ENCODE data around the gene PHACTR1.
"Not testable (repeated sequence)": the region's sequence is repeated elsewhere in the genome, so short reads cannot be mapped to it uniquely, and the experiment has no call there.

The PHACTR1 gene

DNA sequence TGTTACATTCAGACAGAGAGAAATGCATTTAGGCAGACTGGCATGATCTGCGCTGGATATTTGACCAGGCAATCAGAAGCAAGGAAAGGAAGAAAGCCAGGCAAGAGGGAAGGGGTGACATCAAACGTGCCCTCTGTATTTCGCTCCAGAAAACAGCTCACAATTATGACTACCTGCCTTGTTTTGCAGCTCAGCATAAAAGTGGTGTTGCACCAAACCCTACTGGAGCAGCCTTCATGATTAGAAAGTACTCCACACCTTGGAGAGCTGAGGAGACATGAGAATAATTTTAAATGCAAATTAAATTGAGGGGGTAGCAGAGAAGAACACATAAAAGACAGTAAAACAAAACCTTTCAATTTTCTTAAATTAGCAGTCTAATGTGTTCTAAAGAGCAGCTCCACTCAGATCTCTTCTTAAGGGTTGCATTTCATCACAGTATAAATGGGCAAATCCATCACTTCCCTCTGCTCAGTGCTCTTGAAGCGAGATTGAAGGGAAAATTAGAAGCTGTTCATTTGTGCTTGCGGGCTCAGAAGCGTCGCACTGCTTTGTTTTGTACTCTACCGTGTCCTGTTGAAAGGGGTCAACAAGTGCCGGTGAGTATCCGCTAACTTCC is at the start of gene PHACTR1:
TSS of gene PHACTR1 (plus strand) at position 470 of the 619 bp plus-strand sequence.
- no peak for FAIRE-seq
- no peak for DNase-seq (ENCODE audit: low spot score)

DNA sequence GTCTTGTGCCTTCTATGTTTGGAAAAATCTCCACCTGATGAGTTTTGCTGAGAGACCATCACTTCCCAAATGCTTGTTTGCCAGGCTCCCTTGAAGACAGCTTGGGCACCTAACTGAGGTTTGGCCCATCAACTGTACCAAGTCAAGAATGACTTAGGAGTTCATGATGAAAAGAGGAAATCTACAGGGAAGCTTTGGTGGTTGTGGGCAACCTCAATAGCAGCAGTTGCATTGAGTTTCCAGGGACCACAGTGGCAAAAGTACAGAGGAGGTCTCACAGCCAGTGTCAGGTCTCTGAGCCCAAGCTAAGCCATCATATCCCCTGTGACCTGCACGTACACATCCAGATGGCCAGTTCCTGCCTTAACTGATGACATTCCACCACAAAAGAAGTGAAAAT is 49.7 kb upstream of the PHACTR1 start:
- FAIRE-seq (no peak), DNase-seq (ENCODE audit: low spot score) (no peak)

DNA sequence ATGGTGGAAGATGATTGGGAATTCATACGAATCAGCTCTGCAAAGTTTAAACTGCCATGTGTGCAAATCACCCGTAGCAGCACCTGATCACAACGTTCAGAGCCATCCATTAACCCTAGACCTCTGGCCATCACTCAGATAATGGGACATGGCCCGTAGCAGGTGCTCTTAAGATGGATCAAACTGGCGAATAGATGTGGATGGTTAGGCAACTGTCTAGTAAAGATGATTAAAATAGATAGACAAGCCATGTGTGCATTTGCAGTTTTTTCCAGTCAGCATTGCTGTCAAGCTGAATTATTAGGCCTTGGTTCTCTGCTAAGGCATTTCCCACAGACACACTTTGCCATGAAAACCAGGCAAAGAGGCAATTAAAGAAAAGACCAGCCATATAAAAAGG is 40.6 kb upstream of the PHACTR1 start:
- no peak for DNase-seq (ENCODE audit: low spot score)
- no peak for FAIRE-seq

DNA sequence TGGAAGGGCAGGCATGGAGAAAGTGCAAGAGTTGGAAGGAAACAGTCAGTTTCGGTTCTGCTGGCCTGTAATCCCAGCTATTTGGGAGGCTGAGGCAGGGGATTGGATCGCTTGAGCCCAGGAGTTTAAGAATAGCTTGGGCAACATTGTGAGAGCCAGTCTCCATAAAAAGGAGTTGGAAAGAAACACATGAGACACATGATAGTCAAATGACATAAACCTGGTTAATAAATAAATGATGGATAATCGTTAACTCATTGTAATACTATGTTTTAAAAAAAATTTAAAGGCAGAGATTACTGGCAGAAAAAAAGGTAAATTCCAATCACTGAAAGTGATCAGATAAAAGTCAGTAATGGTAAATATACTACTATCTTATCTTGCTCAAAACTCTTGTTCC is 37.2 kb upstream of the PHACTR1 start:
- FAIRE-seq (no peak), DNase-seq (ENCODE audit: low spot score) (no peak)

DNA sequence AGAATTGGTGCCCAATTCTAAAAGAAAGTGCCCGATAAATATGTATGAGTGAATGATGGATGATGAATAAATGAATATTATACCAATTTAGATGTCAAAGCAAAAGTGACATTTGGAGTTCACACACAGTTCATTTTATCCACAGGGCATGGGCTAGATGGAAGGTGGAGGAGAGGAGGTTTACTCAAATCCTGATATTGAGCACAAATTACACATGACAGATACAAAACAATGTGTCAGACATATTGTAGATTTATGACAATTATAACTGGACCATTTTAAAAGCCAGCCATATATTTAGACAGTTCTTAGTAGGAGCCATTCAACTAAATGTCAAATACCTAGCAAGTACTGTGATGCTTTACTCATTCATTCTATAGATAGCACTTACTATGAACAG is 23.4 kb upstream of the PHACTR1 start:
- FAIRE-seq (no peak), DNase-seq (ENCODE audit: low spot score) (no peak)

DNA sequence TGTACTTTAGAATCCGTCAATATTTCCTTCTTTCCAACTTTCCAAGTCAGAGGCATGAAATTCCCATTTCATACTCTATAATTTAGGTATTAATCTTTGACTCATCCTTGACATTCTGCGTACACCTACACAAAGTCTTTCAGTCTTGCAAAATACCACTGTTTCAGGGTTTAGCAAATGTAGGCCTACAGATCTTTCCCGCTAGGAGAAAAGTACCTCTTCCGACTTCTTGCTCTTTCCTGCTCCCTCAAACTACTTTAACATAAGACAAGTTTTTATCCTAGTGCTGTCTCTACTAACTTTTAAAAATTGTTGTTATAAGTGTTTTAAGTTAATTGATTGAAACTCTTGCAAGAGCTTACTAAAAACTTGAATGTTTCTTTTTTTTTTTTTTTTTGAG is 18.3 kb upstream of the PHACTR1 start:
- no peak for DNase-seq (ENCODE audit: low spot score)
- FAIRE-seq = no peak

DNA sequence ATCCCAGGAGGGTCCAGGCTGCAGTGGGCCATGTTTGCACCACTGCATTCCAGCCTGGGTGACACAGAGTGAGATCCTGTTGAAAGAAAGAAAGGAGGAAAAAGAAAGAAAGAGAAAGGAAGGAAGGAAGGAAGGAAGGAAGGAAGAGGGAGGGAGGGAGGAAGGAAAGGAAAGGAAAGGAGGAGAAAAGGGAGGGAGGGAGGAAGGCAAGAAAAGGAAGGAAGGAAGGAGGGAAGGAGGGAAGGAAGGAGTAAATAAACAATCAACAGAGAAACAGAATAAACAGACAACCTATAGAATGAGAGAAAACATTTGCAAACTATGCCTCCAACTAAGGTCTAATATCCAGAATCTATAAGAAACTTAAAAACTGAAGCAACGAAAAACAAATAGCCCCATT is 11.6 kb upstream of the PHACTR1 start:
- no peak for DNase-seq (ENCODE audit: low spot score)
- FAIRE-seq = no peak

DNA sequence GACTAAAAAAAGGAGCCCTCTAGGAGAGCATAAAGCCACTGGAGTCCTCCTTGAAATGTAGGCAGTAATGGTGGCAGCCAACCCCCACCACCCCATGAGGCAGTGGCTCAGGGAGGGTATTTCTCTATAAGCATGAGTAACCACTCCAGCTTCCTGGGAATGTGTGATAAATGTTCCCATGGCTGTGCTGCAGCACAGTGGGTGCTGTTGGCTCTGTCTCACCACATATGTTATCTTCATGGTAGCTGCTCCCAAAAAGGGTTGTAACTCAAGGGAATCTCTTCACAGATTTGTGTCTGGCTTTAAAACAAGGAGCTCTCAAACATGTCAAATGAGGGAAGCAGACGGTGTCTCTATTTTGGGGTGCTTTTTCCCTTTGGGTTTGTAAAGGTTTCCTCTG is 7.5 kb upstream of the PHACTR1 start:
- DNase-seq (ENCODE audit: low spot score) = peak; percentile 55
- FAIRE-seq = no peak

DNA sequence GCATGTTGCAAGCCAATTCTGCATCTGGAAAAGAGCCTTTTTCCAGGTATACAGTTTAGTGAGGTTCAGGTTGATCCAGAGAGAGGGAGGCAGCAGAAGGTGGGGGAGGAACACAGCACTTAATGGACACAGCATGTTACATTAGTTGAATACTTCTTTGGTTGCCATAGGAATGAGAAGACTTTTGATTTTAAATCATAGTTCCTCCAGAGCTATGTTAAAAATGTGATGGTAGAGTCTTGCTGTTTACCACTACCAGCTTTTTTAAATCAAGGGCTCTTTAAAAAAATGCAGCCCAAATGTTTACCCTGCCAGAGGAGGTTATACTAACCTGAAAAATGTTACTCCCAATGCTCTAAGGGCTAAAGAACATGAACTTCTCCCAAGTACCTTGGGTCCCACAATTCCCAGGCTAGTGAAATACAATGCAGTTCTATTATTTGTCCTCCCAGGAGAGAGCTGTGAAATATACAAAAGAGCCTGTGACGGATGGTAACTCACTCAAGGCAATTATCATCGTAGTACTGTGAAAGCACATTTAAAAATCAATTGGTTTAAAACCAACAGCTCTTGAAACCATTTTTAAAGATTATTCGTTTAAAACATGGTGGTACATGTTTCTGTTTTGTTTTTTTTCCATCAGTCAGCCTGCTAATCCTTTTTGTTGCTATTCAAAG is 6.9 kb upstream of the PHACTR1 start:
- DNase-seq (ENCODE audit: low spot score) = no peak
- no peak for FAIRE-seq

DNA sequence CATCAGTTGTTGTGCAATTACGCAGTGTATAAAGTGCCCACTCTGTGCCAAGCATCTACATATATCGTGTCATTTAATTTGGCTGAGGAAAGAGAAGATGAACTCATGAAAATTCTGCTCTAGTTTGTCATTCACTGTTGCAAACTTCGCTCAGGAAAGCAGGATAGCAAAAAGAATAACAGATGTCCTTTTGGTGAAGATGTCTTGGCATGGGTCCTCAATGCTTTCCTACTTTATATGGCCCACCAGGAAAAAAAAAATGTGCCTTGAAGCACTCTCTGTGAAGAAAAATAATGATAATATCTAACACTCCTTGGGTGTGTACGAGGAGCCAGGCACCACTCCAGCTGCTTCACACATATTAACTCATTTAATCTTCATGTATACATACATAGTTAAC is 5.6 kb upstream of the PHACTR1 start:
- FAIRE-seq = no peak
- no peak for DNase-seq (ENCODE audit: low spot score)

DNA sequence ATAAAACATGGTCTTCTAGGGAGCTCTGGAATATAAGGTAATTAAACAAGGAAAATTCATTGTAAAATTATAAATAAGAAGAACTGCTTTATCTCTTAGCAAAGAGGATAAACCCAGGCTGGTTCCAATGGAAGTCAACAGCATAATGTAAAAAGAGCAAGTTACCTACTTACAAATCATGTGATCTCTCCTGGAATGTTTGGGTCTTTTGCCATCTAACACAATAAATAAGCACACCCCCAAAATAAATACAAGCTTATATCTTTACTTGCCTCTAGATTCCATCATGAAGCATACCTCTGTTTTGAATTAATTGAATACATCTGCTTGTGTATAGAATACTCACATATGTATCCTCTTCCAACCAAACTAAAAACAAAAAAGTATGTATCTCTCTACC is 2.5 kb upstream of the PHACTR1 start:
- FAIRE-seq (no peak), DNase-seq (ENCODE audit: low spot score) (no peak)

DNA sequence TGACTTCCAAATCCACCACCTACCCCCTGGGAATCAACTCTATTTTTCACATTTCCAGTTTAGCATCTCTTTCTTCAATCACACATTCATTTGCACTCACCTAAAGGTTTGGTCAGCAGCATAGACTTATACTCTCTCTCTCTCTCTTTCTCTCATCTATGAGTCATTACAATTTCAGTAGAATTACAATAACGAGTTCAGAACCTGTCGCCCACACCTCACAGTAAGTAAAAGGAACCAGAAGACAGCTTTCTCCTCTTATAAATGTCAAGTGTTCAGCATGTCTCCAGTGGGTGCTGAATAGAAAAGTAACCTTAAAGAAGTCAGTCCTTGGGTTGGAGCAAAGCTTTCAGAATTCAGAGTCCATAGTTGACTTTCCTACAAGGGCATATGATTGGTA is 1.1 kb upstream of the PHACTR1 start:
- no peak for DNase-seq (ENCODE audit: low spot score)
- FAIRE-seq = no peak

DNA sequence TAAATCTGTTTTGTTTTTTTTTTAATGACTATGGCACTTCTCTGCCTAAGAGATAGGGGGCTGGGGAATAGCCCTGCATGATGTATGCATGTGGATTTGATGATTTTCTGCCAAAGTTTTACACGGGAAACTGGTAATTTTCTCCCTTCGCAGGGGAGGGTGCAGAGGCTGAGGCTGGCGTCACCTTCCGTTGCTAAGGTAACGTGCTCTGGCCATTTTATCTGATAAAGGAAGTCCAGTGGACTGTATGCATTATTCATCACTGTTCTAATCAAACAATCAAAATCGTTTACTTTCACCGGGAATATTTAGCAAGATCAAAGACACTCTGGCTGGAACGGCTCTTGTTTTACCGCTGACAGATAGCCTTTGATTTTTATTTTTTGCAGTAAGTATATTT is 789 bp downstream of the PHACTR1 start:
- DNase-seq (ENCODE audit: low spot score) (no peak), FAIRE-seq (no peak)

DNA sequence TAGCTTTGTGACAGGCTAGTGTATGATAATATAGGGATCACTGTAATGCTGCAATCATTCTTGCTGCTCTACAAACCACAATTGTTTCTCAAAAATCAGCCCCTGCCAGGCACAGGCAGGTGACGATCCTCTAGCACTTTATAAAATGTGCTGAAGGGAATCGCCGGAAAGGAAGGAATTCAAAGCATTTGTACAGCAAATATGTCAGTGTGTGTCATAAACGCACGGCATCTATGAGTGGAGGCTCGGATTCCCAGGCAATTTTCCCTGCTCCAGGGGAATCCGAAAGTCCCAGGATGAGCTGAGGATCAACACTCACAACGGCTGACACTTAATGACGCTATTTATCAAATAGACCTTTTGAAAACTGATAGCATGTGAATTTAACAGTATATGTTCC is 1.4 kb downstream of the PHACTR1 start:
- DNase-seq (ENCODE audit: low spot score) = peak; percentile 71
- no peak for FAIRE-seq

DNA sequence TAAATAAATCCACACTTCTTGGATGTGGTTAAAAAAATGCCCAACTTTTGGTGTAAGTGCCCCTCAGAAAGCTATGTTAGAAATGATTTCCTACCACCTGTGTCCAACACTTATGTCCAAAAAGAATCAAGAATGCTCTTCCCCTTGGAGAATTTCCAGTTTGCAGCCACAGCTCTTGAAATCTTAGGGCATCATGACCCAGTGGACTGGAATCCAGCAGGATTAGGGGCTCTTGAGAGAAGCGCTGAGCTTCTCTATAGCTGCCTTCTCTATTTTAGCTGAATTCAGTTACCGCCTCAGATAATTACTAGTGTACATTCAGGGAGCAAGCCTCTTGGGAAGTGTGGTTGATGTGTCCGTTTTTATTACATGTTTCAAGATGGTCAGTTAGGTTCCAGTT is 2.5 kb downstream of the PHACTR1 start:
- no peak for DNase-seq (ENCODE audit: low spot score)
- no peak for FAIRE-seq

DNA sequence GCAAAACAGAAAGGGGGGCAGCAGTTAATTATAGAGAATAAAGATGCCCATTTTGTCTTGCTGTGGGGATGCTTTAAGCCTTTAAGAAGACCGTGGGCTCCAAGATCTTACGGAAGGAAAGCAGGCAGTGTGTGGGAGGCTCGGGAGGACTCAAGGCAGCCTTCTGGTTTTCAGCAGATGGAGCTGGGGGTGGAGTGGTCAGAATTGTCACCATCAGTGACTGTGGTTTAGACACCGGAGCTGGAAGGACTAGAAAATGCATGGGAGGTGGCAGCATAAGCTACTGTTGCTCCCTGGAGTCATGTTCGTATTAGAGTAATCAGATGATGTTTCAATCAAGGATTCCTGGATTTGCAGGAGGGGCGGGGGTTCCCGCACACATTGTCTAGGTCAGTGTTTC is 3.7 kb downstream of the PHACTR1 start:
- DNase-seq (ENCODE audit: low spot score) = no peak
- no peak for FAIRE-seq

DNA sequence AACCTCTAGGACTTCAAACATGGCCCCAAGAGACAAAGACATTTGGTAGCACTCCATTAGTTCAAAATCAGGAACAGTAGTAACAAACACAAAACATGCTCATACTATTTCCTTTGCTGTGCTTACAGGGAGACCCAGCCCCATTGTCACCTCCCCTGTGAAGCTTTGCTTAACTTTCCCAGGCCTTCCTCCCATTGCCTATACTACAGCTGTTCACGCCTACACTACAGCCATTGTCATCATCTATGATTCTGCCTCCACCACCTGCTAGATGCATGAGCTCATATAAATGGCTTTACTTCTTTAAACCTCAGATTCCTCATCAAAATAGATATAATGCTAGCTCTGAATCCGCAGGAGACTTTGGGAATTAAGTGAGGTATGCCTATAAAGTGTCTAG is 8.7 kb downstream of the PHACTR1 start:
- DNase-seq (ENCODE audit: low spot score) (no peak), FAIRE-seq (no peak)

DNA sequence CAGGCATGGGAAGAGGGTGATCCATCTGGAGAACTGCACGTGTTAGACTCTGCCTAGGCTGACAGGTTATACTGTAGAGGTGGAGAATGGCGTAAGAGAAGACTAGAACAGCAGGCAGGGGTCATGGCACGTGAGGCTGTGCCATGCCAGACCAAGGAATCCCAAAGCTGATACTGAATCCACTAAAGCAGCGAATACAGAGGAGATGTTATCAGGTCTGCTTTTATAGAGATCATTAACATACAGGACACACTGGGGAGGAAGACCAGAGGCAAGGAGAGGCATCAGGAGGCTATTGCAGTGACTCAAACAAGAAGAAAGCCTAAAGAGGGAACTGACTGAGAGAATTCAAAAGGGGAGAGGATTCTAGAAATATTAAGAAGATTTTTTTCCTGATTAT is 12.9 kb downstream of the PHACTR1 start:
- DNase-seq (ENCODE audit: low spot score) (no peak), FAIRE-seq (no peak)

DNA sequence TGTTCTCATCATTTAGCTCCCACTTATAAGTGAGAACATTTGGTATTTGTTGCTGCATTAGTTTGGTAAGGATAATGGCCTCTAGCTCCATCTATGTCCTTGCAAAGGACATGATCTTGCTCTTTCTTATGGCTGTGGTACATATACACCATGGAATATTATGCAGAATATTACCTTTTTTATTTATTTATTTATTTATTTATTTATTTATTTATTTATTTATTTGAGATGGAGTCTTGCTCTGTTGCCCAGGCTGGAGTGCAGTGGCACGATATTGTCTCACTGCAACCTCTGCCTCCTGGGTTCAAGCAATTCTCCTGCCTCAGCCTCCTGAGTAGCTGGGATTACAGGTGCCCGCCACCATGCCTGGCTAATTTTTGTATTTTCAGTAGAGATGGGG is 14.2 kb downstream of the PHACTR1 start:
- not testable (repeated sequence) for FAIRE-seq; DNase-seq (ENCODE audit: low spot score)

DNA sequence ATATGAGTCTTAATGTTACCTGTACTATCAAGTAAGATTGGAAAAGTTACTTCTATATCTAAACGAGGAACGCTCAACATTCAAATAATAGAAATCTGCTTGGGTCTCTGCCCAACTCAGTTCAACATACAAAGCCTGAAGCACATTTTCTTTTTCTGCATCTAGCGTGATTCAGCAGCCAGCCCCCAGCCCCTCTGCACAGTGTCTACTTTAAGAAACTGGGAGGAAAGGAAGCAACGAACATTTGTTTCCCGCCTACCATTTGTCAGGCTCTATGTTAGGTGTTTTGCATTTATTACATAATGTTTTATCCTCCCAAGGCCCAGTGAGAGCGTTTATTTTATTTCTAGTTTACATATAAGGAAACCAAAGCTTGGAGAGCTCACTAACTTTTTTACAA is 17.3 kb downstream of the PHACTR1 start:
- DNase-seq (ENCODE audit: low spot score) (no peak), FAIRE-seq (no peak)

DNA sequence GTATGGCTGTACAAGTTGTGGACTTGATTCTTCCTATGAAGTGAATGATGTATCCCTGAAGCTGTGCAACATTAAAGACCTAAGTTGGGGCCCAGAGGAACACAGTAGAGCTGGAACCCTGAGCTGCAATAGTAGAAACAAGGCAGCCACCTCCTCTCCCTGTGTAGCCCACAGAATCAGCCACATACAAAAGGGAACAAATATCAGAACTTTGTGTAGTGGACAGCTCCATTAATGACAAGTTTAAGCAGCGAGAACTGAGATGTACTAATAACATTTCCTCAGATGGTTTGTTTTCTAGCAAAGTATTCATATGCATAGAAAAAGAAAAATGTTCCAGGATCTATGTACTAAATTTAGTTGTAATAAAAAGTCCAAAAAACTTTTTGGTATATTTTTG is 19.2 kb downstream of the PHACTR1 start:
- DNase-seq (ENCODE audit: low spot score) = no peak
- no peak for FAIRE-seq

DNA sequence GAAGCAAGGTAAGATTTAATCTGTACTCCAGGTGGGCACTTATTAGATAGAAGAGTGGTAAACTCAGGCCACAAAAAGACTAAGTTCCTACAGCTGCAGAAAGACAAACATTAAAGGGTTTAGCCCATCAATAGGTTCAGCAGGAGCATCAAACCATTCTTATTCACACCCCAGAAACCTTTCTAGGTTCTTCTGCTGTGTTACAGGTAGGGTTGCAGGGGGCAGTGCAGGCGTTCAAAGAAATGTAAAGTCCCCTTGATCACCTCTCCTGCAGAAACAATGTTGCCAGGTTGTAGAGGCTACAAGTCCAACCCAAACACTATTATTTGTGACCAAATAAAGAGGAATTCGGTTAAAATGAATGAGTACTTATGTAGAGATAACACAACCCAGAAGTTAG is 31.8 kb downstream of the PHACTR1 start:
- DNase-seq (ENCODE audit: low spot score) = no peak
- FAIRE-seq = no peak

DNA sequence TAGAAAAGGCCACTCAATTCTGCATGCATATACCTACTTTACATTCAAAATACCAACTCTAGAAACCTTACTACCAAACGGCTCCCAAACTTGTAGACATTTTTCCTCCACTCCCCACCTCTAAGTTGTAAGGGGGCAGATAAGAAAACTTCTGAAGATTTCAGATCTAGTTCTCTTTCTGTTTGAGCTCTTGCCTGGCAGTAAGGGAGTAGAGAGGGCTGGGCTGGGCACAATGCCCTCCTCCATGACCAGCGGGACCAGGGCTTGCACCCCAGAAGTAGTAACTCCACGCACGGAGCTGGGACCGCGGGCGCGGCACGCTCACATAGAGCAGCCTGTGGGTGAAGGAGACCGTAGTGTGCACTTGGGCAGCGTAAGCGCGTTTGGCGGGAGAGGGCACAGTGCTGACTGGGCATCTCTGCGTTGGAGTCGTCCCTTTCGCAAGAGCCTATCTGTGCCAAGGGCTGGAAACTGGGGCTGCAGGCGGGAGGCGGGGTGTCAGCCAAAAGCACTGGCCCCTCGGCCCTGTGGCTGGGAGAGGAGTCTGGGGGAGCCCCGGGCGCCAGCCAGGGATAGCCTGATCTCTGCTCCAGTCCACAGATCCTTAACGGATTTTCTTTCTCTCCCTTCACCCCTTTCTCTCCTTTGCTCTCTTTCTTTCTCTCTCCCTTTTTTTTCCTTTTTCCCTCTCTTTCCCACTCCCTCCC is 32.4 kb downstream of the PHACTR1 start:
- peak; percentile 26 for DNase-seq (ENCODE audit: low spot score)
- no peak for FAIRE-seq
